Naive thymus-derived CD8-positive, alpha-beta T cell (primary cell): ENCODE data around the gene CDK10. TPM values are rescaled to one million over a fixed set of nuclear protein-coding genes. Genes with fewer than 3 reads are reported as not detected.

Experiments
- ATAC-seq, 2 donors: fragments of 150-1000 bp; cut with Tn5 transposase in 1 of 2; sonication (Bioruptor Pico), chemical (Tn5 transposase) in 1 of 2; 1 replicate in 1 of 2; 2 replicates in 1 of 2; pipeline ENCODE4 v1.10.0; 2021; ENCODE audit warnings: mild to moderate bottlenecking in 2 of 2, moderate library complexity in 2 of 2
- POLR2A ChIA-PET: fragments of 350-600 bp; sonication (Branson Sonifier 250); formaldehyde crosslinking; loops from one replicate; lab custom pipeline; 2021; ENCODE audit warnings: antibody characterized with exemption; lab: Charles Lee
- DNase-seq, 10 donors: peaks; one replicate each; pipeline versions ENCODE4 v3.0.0 to v3.0.0-alpha.2; 2020 to 2022
- H3K27ac Mint-ChIP-seq, 10 donors: one replicate each; pipeline ENCODE4 v1.8.0; 2020 to 2022; ENCODE audit warnings: mild to moderate bottlenecking in 10 of 10, mixed read lengths in 10 of 10, moderate library complexity in 4 of 10, inconsistent platforms in 1 of 10
- H3K27me3 Mint-ChIP-seq, 5 donors: one replicate each; pipeline ENCODE4 v1.8.0; 2021 to 2022; ENCODE audit warnings: mixed read lengths in 5 of 5
- H3K36me3 Mint-ChIP-seq, 3 donors: one replicate each; pipeline ENCODE4 v1.8.0; 2020 to 2022; ENCODE audit warnings: mixed read lengths in 3 of 3, mild to moderate bottlenecking in 2 of 3, inconsistent platforms in 1 of 3
- H3K4me1 Mint-ChIP-seq, 4 donors: one replicate each; pipeline ENCODE4 v1.8.0; 2021 to 2022; ENCODE audit warnings: mixed read lengths in 4 of 4
- H3K4me3 Mint-ChIP-seq, 10 donors: one replicate each; pipeline ENCODE4 v1.8.0; 2020 to 2022; ENCODE audit warnings: mild to moderate bottlenecking in 10 of 10, mixed read lengths in 10 of 10, moderate library complexity in 6 of 10, inconsistent platforms in 1 of 10
- H3K9me3 Mint-ChIP-seq, 9 donors: one replicate each; pipeline ENCODE4 v1.8.0; 2020 to 2022; ENCODE audit warnings: mixed read lengths in 9 of 9, mild to moderate bottlenecking in 3 of 9, inconsistent platforms in 1 of 9, moderate library complexity in 1 of 9
- polyA plus RNA-seq, 3 donors: library from polyadenylated mRNA; unstranded; fragments of 300-500 nt; fragmentation: Illumina TruSeq; gene quantifications; one replicate each; pipeline ENCODE4 v1.2.3, GENCODE V29; 2021
- total RNA-seq, 8 experiments: library from RNA in 2 of 8; stranded (reverse) in 2 of 8; gene quantifications; one replicate each; pipeline ENCODE4 v1.2.3 and lab custom pipeline; 2021 to 2026

CDK10 gene
- total and polyA plus RNA-seq, 5 experiments from 2014 or later: 25.4 to 135 (median 63.3) TPM

- peaks cover 4 to 14% (median 8%) of the 10 kb centered on the region in 4 donors for H3K4me1 Mint-ChIP-seq
These were observed 22.7 kb downstream of the CDK10 start for GRCh38 chr16:89709166-89709565.

GRCh38 chr16:89709716-89710432, 23.4 kb downstream of the CDK10 start:
- POLR2A ChIA-PET: interaction anchor here (0.6 to 17.7 kb wide), 6 partner anchors 8 to 154 kb away, joined by 3 to 262 read pairs (median 4); partner anchors contain the start of genes SPATA2L, VPS9D1 and ZNF276
- H3K4me1 Mint-ChIP-seq: peaks cover 4 to 17% (median 8%) of the 10 kb centered on the region in 4 donors
- ATAC-seq: no peak
- DNase-seq: no peak
- H3K27me3 Mint-ChIP-seq: no peaks in the 10 kb centered on the region
- H3K36me3 Mint-ChIP-seq: peaks cover 0 to 7% (median 0%) of the 10 kb centered on the region in 3 donors
- H3K4me3 Mint-ChIP-seq: peak overlapping the region in 7 of 10 donors; percentile 14 to 49 (median 33)
- H3K9me3 Mint-ChIP-seq: no peaks in the 10 kb centered on the region
- peak overlapping the region in 2 of 10 donors; percentile 54 to 59 for H3K27ac Mint-ChIP-seq

More at GRCh38 chr16:89709166-89709565, 22.7 kb downstream of the CDK10 start:
- Mint-ChIP-seq H3K27ac (no peak overlapping the region), H3K27me3 (no peaks in the 10 kb centered on the region), H3K4me3 (peak overlapping the region in 1 of 10 donors; percentile 14), H3K9me3 (no peaks in the 10 kb centered on the region), H3K36me3 (peaks cover 0 to 4% (median 0%) of the 10 kb centered on the region in 3 donors)
- ATAC-seq (no peak), DNase-seq (no peak)
- POLR2A ChIA-PET: interaction anchor here (0.6 to 17.7 kb wide), 5 partner anchors 8 to 108 kb away, joined by 3 to 262 read pairs (median 3); partner anchors contain the start of genes SPATA2L, VPS9D1 and ZNF276

GRCh38 chr16:89710709-89711564, 24.4 kb downstream of the CDK10 start:
- H3K9me3 Mint-ChIP-seq: no peaks in the 10 kb centered on the region
- peaks cover 5 to 14% (median 6%) of the 10 kb centered on the region in 4 donors for H3K4me1 Mint-ChIP-seq
- H3K27ac Mint-ChIP-seq: no peak overlapping the region
- POLR2A ChIA-PET: interaction anchor here (0.8 to 17.7 kb wide), 6 partner anchors 10 to 153 kb away, joined by 3 to 262 read pairs (median 5); partner anchors contain the start of genes SPATA2L, VPS9D1 and ZNF276
- H3K36me3 Mint-ChIP-seq: peaks cover 0 to 9% (median 0%) of the 10 kb centered on the region in 3 donors
- peak; percentile 2 to 11 for ATAC-seq
- no peaks in the 10 kb centered on the region for H3K27me3 Mint-ChIP-seq
- no peak overlapping the region for H3K4me3 Mint-ChIP-seq
- DNase-seq: peak in 1 of 10 donors; percentile 27

GRCh38 chr16:89711601-89712273, 25.2 kb downstream of the CDK10 start:
- Mint-ChIP-seq H3K4me1 (peaks cover 0 to 10% (median 2%) of the 10 kb centered on the region in 4 donors), H3K27ac (no peak overlapping the region), H3K4me3 (peak overlapping the region; percentile 46 to 83 (median 69)), H3K27me3 (no peaks in the 10 kb centered on the region), H3K36me3 (peaks cover 0 to 9% (median 0%) of the 10 kb centered on the region in 3 donors), H3K9me3 (no peaks in the 10 kb centered on the region)
- POLR2A ChIA-PET: interaction anchor here (0.8 to 17.7 kb wide), 5 partner anchors 10 to 50 kb away, joined by 3 to 262 read pairs (median 5); partner anchors contain the start of genes SPATA2L, VPS9D1 and ZNF276
- DNase-seq (peak; percentile 74 to 89 (median 85)), ATAC-seq (peak; percentile 89 to 91)

GRCh38 chr16:89712274-89712781, 25.8 kb downstream of the CDK10 start:
- DNase-seq: no peak
- H3K36me3 Mint-ChIP-seq: peaks cover 0 to 9% (median 0%) of the 10 kb centered on the region in 3 donors
- H3K27me3 Mint-ChIP-seq: no peaks in the 10 kb centered on the region
- peaks cover 0 to 11% (median 2%) of the 10 kb centered on the region in 4 donors for H3K4me1 Mint-ChIP-seq
- H3K9me3 Mint-ChIP-seq: no peaks in the 10 kb centered on the region
- POLR2A ChIA-PET: interaction anchor here (0.8 to 17.7 kb wide), 5 partner anchors 10 to 49 kb away, joined by 3 to 262 read pairs (median 5); partner anchors contain the start of genes SPATA2L, VPS9D1 and ZNF276
- H3K4me3 Mint-ChIP-seq: peak overlapping the region; percentile 42 to 83 (median 69)
- ATAC-seq: peak in 1 of 2 donors; percentile 1
- peak overlapping the region in 1 of 10 donors; percentile 65 for H3K27ac Mint-ChIP-seq

GRCh38 chr16:89716493-89716892, 30.0 kb downstream of the CDK10 start:
- peaks cover 0 to 9% (median 0%) of the 10 kb centered on the region in 3 donors for H3K36me3 Mint-ChIP-seq

GRCh38 chr16:89716916-89717687, 30.6 kb downstream of the CDK10 start:
- POLR2A ChIA-PET: interaction anchor here (0.8 to 13.7 kb wide), 2 partner anchors 10 to 22 kb away, joined by 3 to 262 read pairs; partner anchors contain the start of gene SPATA2L
- no peaks in the 10 kb centered on the region for H3K9me3 Mint-ChIP-seq
- no peak for DNase-seq
- H3K36me3 Mint-ChIP-seq: peaks cover 0 to 9% (median 0%) of the 10 kb centered on the region in 3 donors
- H3K4me1 Mint-ChIP-seq: peaks cover 0 to 29% (median 11%) of the 10 kb centered on the region in 4 donors
- ATAC-seq: no peak
- peak overlapping the region in 1 of 10 donors; percentile 77 for H3K27ac Mint-ChIP-seq
- no peaks in the 10 kb centered on the region for H3K27me3 Mint-ChIP-seq
- peak overlapping the region in 1 of 10 donors; percentile 37 for H3K4me3 Mint-ChIP-seq

More at GRCh38 chr16:89716493-89716892, 30.0 kb downstream of the CDK10 start:
- Mint-ChIP-seq H3K4me1 (peaks cover 0 to 29% (median 11%) of the 10 kb centered on the region in 4 donors), H3K9me3 (no peaks in the 10 kb centered on the region), H3K27me3 (no peaks in the 10 kb centered on the region), H3K4me3 (no peak overlapping the region), H3K27ac (peak overlapping the region in 1 of 10 donors; percentile 69)
- no peak for ATAC-seq
- no peak for DNase-seq
- POLR2A ChIA-PET: interaction anchor here (0.6 to 17.7 kb wide), 4 partner anchors 5 to 101 kb away, joined by 3 to 262 read pairs (median 133); partner anchors contain the start of genes SPATA2L, VPS9D1 and ZNF276

GRCh38 chr16:89717688-89718505, 31.4 kb downstream of the CDK10 start:
- Mint-ChIP-seq H3K27me3 (no peaks in the 10 kb centered on the region), H3K27ac (peak overlapping the region in 4 of 10 donors; percentile 11 to 84 (median 70)), H3K36me3 (peaks cover 3 to 14% (median 4%) of the 10 kb centered on the region in 3 donors), H3K9me3 (no peaks in the 10 kb centered on the region), H3K4me3 (peak overlapping the region in 3 of 10 donors; percentile 10 to 34 (median 15)), H3K4me1 (peaks cover 5 to 29% (median 15%) of the 10 kb centered on the region in 4 donors)
- POLR2A ChIA-PET: interaction anchor here (0.6 to 13.7 kb wide), 5 partner anchors 10 to 120 kb away, joined by 3 to 262 read pairs (median 3); partner anchors contain the start of gene SPATA2L
- ATAC-seq (no peak), DNase-seq (no peak)

- Mint-ChIP-seq H3K4me3 (peak overlapping the region; percentile 55 to 95 (median 74)), H3K4me1 (peaks cover 11 to 40% (median 30%) of the 10 kb centered on the region in 4 donors), H3K9me3 (no peaks in the 10 kb centered on the region), H3K36me3 (peaks cover 5 to 27% (median 10%) of the 10 kb centered on the region in 3 donors), H3K27me3 (no peaks in the 10 kb centered on the region), H3K27ac (peak overlapping the region in 6 of 10 donors; percentile 62 to 93 (median 83))
- peak in 2 of 10 donors; percentile 20 to 36 for DNase-seq
- no peak for ATAC-seq
- POLR2A ChIA-PET: interaction anchor here (0.8 to 13.7 kb wide), 6 partner anchors 13 to 65 kb away, joined by 3 to 262 read pairs (median 8); partner anchors contain the start of genes CDK10 and SPATA2L
These were observed 34.0 kb downstream of the CDK10 start for GRCh38 chr16:89720551-89720812.
